ENCODE measurements around the gene ILF2. TPM values are rescaled to one million over a fixed set of nuclear protein-coding genes. Genes with fewer than 3 reads are reported as not detected.

Gene ILF2
- polyA plus RNA-seq, 10 donors, result 156 to 204 (median 167) TPM

Other genes with a start within 250 kb of the ILF2 start
- not detected for gene S100A7, start 210.3 kb downstream of the ILF2 start, polyA plus RNA-seq (ENCODE audit: insufficient read length in 10 of 10)
- 100 to 1,000 TPM; 159 to 322 (median 210) TPM for gene S100A6, start 135.0 kb downstream of the ILF2 start, polyA plus RNA-seq (ENCODE audit: insufficient read length in 10 of 10)
- under 1 TPM in 5 of 10 donors, not detected in 5; 0.23 to 0.65 (median 0.41) TPM for gene S100A5, start 130.1 kb downstream of the ILF2 start, polyA plus RNA-seq (ENCODE audit: insufficient read length in 10 of 10)
- gene S100A4, start 125.2 kb downstream of the ILF2 start, polyA plus RNA-seq (ENCODE audit: insufficient read length in 10 of 10), result 100 to 1,000 TPM; 162 to 254 (median 206) TPM
- gene S100A3, start 121.7 kb downstream of the ILF2 start, polyA plus RNA-seq (ENCODE audit: insufficient read length in 10 of 10), result 1 to 10 TPM in 4 of 10 donors, under 1 TPM in 4, not detected in 2; 0.35 to 1.2 (median 0.86) TPM
- gene S100A2, start 105.1 kb downstream of the ILF2 start, polyA plus RNA-seq (ENCODE audit: insufficient read length in 10 of 10), result 10 to 100 TPM in 2 of 10 donors, 1 to 10 TPM in 6, under 1 TPM in 2; 0.35 to 11.4 (median 1.5) TPM
- gene S100A16, start 57.9 kb downstream of the ILF2 start, polyA plus RNA-seq (ENCODE audit: insufficient read length in 10 of 10), result 10 to 100 TPM; 41.9 to 80.4 (median 56.6) TPM
- gene S100A14, start 54.7 kb downstream of the ILF2 start, polyA plus RNA-seq (ENCODE audit: insufficient read length in 10 of 10), result 10 to 100 TPM in 2 of 10 donors, under 1 TPM in 6, not detected in 2; 0.22 to 51.2 (median 0.36) TPM
- gene S100A13, start 43.5 kb downstream of the ILF2 start, polyA plus RNA-seq (ENCODE audit: insufficient read length in 10 of 10), result 10 to 100 TPM; 55.3 to 95.0 (median 78.7) TPM
- 10 to 100 TPM in 5 of 10 donors, 1 to 10 TPM in 5; 2.6 to 16.6 (median 10.0) TPM for gene S100A1, start 42.6 kb downstream of the ILF2 start, polyA plus RNA-seq (ENCODE audit: insufficient read length in 10 of 10)
- gene CHTOP, start 36.9 kb downstream of the ILF2 start, polyA plus RNA-seq (ENCODE audit: insufficient read length in 10 of 10), result 10 to 100 TPM; 77.9 to 97.5 (median 88.2) TPM
- gene SNAPIN, start 12.3 kb downstream of the ILF2 start, polyA plus RNA-seq (ENCODE audit: insufficient read length in 10 of 10), result 10 to 100 TPM; 44.5 to 50.4 (median 46.6) TPM
- 10 to 100 TPM; 12.2 to 18.2 (median 15.0) TPM for gene NPR1, start 7.7 kb upstream of the ILF2 start, polyA plus RNA-seq (ENCODE audit: insufficient read length in 10 of 10)
- 10 to 100 TPM; 31.4 to 60.0 (median 39.8) TPM for gene INTS3, start 57.1 kb upstream of the ILF2 start, polyA plus RNA-seq (ENCODE audit: insufficient read length in 10 of 10)
- gene SLC27A3, start 104.4 kb upstream of the ILF2 start, polyA plus RNA-seq (ENCODE audit: insufficient read length in 10 of 10), result 10 to 100 TPM; 17.9 to 32.7 (median 23.6) TPM

All from muscle of back (tissue), 10 donors.